COLO668 (cell line): ENCODE results near the gene NAPSA.
A peak's percentile ranks its signal among the peaks of the same experiment; 100 is the strongest.

Source experiments
- DNase-seq: peaks from one replicate; lab custom pipeline; 2025; ENCODE audit not compliant: unreplicated experiment; lab: John Stamatoyannopoulos, UW

Gene NAPSA

GRCh38 chr19:50384685-50385535 is 19.5 kb upstream of the NAPSA start:
- peak; percentile 10 for DNase-seq

GRCh38 chr19:50383852-50384684 is 18.6 kb upstream of the NAPSA start, which contains the start of gene POLD1:
Gene POLD1, plus strand, starts transcription at chr19:50384347. Its CDS starts 14,505 bp downstream, at chr19:50398852.
- peak; percentile 99 for DNase-seq

GRCh38 chr19:50383001-50383851 is 17.8 kb upstream of the NAPSA start:
- no peak for DNase-seq

- DNase-seq = no peak
Measured at GRCh38 chr19:50381881-50382729, 16.7 kb upstream of the NAPSA start.

GRCh38 chr19:50380751-50381151 is 15.3 kb upstream of the NAPSA start:
- no peak for DNase-seq

- DNase-seq = no peak
Measured at GRCh38 chr19:50380137-50380536, 14.7 kb upstream of the NAPSA start.

GRCh38 chr19:50379602-50380001 is 14.2 kb upstream of the NAPSA start:
- no peak for DNase-seq

GRCh38 chr19:50378863-50379236 is 13.4 kb upstream of the NAPSA start:
- no peak for DNase-seq

- DNase-seq = no peak
Measured at GRCh38 chr19:50378169-50378862, 12.9 kb upstream of the NAPSA start.

GRCh38 chr19:50377517-50377916 is 12.1 kb upstream of the NAPSA start:
- no peak for DNase-seq

- DNase-seq = peak; percentile 47
Measured at GRCh38 chr19:50377051-50377461, 11.6 kb upstream of the NAPSA start.

- peak; percentile 93 for DNase-seq
Measured at GRCh38 chr19:50376166-50377050, 11.0 kb upstream of the NAPSA start, which contains the start of gene NR1H2. Gene NR1H2, plus strand, starts transcription at chr19:50376457. Its CDS starts 1,149 bp downstream, at chr19:50377606.

- DNase-seq = no peak
Measured at GRCh38 chr19:50371914-50372475, 6.6 kb upstream of the NAPSA start.

- peak; percentile 76 for DNase-seq
Measured at GRCh38 chr19:50368649-50369570, 3.5 kb upstream of the NAPSA start.

GRCh38 chr19:50362656-50363424 is 2.6 kb downstream of the NAPSA start:
- no peak for DNase-seq

GRCh38 chr19:50362030-50362412 is 3.4 kb downstream of the NAPSA start:
- no peak for DNase-seq
